ENCODE data around the gene RGSL1. TPM values are rescaled to one million over a fixed set of nuclear protein-coding genes. Genes with fewer than 3 reads are reported as not detected.

Gene RGSL1
- total RNA-seq, 5 donors from 2014 or later (not counting 1 experiment from before 2014, with no cell fraction given): not detected

GRCh38 chr1:182533896-182534295 lies 84.0 kb downstream of the RGSL1 start:
- peaks cover 0 to 3% (median 0%) of the 10 kb centered on the region in 3 donors for H3K9me3 Mint-ChIP-seq
- ATAC-seq (replicated peaks in 1 of 4) (no peak), DNase-seq (no peak)
- H3K4me1 Mint-ChIP-seq: no peaks in the 10 kb centered on the region
- H3K36me3 Mint-ChIP-seq: no peaks in the 10 kb centered on the region
- no peaks in the 10 kb centered on the region for H3K4me1 ChIP-seq (ENCODE audit: control insufficient read depth in 1 of 2, extremely low read depth in 1 of 2, insufficient read depth in 2 of 2, low read length in 2 of 2)
- ChIA-PET POLR2A (interaction anchor here in 1 of 2 donors (0.6 kb wide), 1 partner anchor 71 kb away, joined by 7 read pairs; no protein-coding TSS in a partner anchor), CTCF (no interaction called here)
- no peak overlapping the region for H3K27ac Mint-ChIP-seq
- H3K27me3 ChIP-seq (replicated peaks in 1 of 2; ENCODE audit: control insufficient read depth in 2 of 2, extremely low read depth in 1 of 2, insufficient read depth in 2 of 2, low read length in 1 of 2): no peaks in the 10 kb centered on the region
- no peak overlapping the region for H3K4me3 ChIP-seq (ENCODE audit: control insufficient read depth in 1 of 2, extremely low read depth in 1 of 2, low read length in 1 of 2)
- no peaks in the 10 kb centered on the region for H3K9me3 ChIP-seq
- WGBS (ENCODE audit: insufficient coverage): no CpG with 5 or more reads among the region's 2 CpGs
- no peak overlapping the region for H3K4me3 Mint-ChIP-seq
- no peak overlapping the region for H3K27ac ChIP-seq (ENCODE audit: low read length)
- peaks cover 10 to 21% of the 10 kb centered on the region in 2 donors for H3K27me3 Mint-ChIP-seq
- H3K36me3 ChIP-seq (ENCODE audit: control insufficient read depth in 2 of 2, extremely low read depth in 1 of 2, insufficient read depth in 1 of 2, low read length in 1 of 2): no peaks in the 10 kb centered on the region

- POLR2A ChIA-PET: no interaction called here
- H3K4me1 Mint-ChIP-seq: no peaks in the 10 kb centered on the region
- CTCF ChIA-PET: interaction anchor here in 1 of 2 donors (0.5 kb wide), 1 partner anchor 45 kb away, joined by 3 read pairs; no protein-coding TSS in a partner anchor
- no peak for ATAC-seq (replicated peaks in 1 of 4)
- no peaks in the 10 kb centered on the region for H3K4me1 ChIP-seq (ENCODE audit: control insufficient read depth in 1 of 2, extremely low read depth in 1 of 2, insufficient read depth in 2 of 2, low read length in 2 of 2)
- H3K9me3 ChIP-seq: no peaks in the 10 kb centered on the region
- no peaks in the 10 kb centered on the region for H3K36me3 Mint-ChIP-seq
- no peak overlapping the region for H3K27ac ChIP-seq (ENCODE audit: low read length)
- no peak overlapping the region for H3K4me3 ChIP-seq (ENCODE audit: control insufficient read depth in 1 of 2, extremely low read depth in 1 of 2, low read length in 1 of 2)
- peaks cover 15 to 22% of the 10 kb centered on the region in 2 donors for H3K27me3 Mint-ChIP-seq
- no peak overlapping the region for H3K27ac Mint-ChIP-seq
- H3K9me3 Mint-ChIP-seq: peaks cover 0 to 10% (median 4%) of the 10 kb centered on the region in 3 donors
- peaks cover 0 to 3% of the 10 kb centered on the region in 2 experiments for H3K27me3 ChIP-seq (replicated peaks in 1 of 2; ENCODE audit: control insufficient read depth in 2 of 2, extremely low read depth in 1 of 2, insufficient read depth in 2 of 2, low read length in 1 of 2)
- H3K36me3 ChIP-seq (ENCODE audit: control insufficient read depth in 2 of 2, extremely low read depth in 1 of 2, insufficient read depth in 1 of 2, low read length in 1 of 2): no peaks in the 10 kb centered on the region
- DNase-seq: no peak
- no peak overlapping the region for H3K4me3 Mint-ChIP-seq
Measured at GRCh38 chr1:182549346-182549745, 99.4 kb downstream of the RGSL1 start.

- Mint-ChIP-seq H3K27ac (no peak overlapping the region), H3K4me1 (no peaks in the 10 kb centered on the region), H3K36me3 (no peaks in the 10 kb centered on the region), H3K4me3 (no peak overlapping the region), H3K27me3 (peaks cover 10 to 18% of the 10 kb centered on the region in 2 donors), H3K9me3 (peaks cover 0 to 10% (median 4%) of the 10 kb centered on the region in 3 donors)
- Histone ChIP-seq H3K9me3 (no peaks in the 10 kb centered on the region), H3K4me3 (ENCODE audit: control insufficient read depth in 1 of 2, extremely low read depth in 1 of 2, low read length in 1 of 2) (no peak overlapping the region), H3K36me3 (ENCODE audit: control insufficient read depth in 2 of 2, extremely low read depth in 1 of 2, insufficient read depth in 1 of 2, low read length in 1 of 2) (no peaks in the 10 kb centered on the region), H3K4me1 (ENCODE audit: control insufficient read depth in 1 of 2, extremely low read depth in 1 of 2, insufficient read depth in 2 of 2, low read length in 2 of 2) (no peaks in the 10 kb centered on the region), H3K27me3 (replicated peaks in 1 of 2; ENCODE audit: control insufficient read depth in 2 of 2, extremely low read depth in 1 of 2, insufficient read depth in 2 of 2, low read length in 1 of 2) (peaks cover 0 to 3% of the 10 kb centered on the region in 2 experiments), H3K27ac (ENCODE audit: low read length) (no peak overlapping the region)
- no peak for ATAC-seq (replicated peaks in 1 of 4)
- WGBS (ENCODE audit: insufficient coverage): no CpG with 5 or more reads among the region's 1 CpG
- DNase-seq: no peak
- POLR2A ChIA-PET: no interaction called here
- CTCF ChIA-PET: no interaction called here
Measured at GRCh38 chr1:182549811-182550210, 99.9 kb downstream of the RGSL1 start.

GRCh38 chr1:182552527-182552926 lies 102.6 kb downstream of the RGSL1 start:
- ChIA-PET CTCF (no interaction called here), POLR2A (no interaction called here)
- no peaks in the 10 kb centered on the region for H3K36me3 ChIP-seq (ENCODE audit: control insufficient read depth in 2 of 2, extremely low read depth in 1 of 2, insufficient read depth in 1 of 2, low read length in 1 of 2)
- Mint-ChIP-seq H3K27ac (no peak overlapping the region), H3K4me1 (no peaks in the 10 kb centered on the region), H3K4me3 (no peak overlapping the region), H3K27me3 (peaks cover 3 to 5% of the 10 kb centered on the region in 2 donors), H3K9me3 (peaks cover 0 to 10% (median 4%) of the 10 kb centered on the region in 3 donors), H3K36me3 (no peaks in the 10 kb centered on the region)
- H3K9me3 ChIP-seq: no peaks in the 10 kb centered on the region
- WGBS (ENCODE audit: insufficient coverage): no CpG with 5 or more reads among the region's 2 CpGs
- no peaks in the 10 kb centered on the region for H3K4me1 ChIP-seq (ENCODE audit: control insufficient read depth in 1 of 2, extremely low read depth in 1 of 2, insufficient read depth in 2 of 2, low read length in 2 of 2)
- no peaks in the 10 kb centered on the region for H3K27me3 ChIP-seq (replicated peaks in 1 of 2; ENCODE audit: control insufficient read depth in 2 of 2, extremely low read depth in 1 of 2, insufficient read depth in 2 of 2, low read length in 1 of 2)
- ATAC-seq (replicated peaks in 1 of 4): no peak
- H3K4me3 ChIP-seq (ENCODE audit: control insufficient read depth in 1 of 2, extremely low read depth in 1 of 2, low read length in 1 of 2): no peak overlapping the region
- no peak overlapping the region for H3K27ac ChIP-seq (ENCODE audit: low read length)
- no peak for DNase-seq

GRCh38 chr1:182555493-182555892 lies 105.5 kb downstream of the RGSL1 start:
- H3K27ac ChIP-seq (ENCODE audit: low read length): no peak overlapping the region
- ChIA-PET CTCF (interaction anchor here in 1 of 2 donors (0.5 kb wide), 1 partner anchor 1074 kb away, joined by 3 read pairs; no protein-coding TSS in a partner anchor), POLR2A (no interaction called here)
- DNase-seq: no peak
- Mint-ChIP-seq H3K4me1 (no peaks in the 10 kb centered on the region), H3K27ac (no peak overlapping the region), H3K36me3 (no peaks in the 10 kb centered on the region), H3K9me3 (peaks cover 0 to 10% (median 4%) of the 10 kb centered on the region in 3 donors), H3K4me3 (no peak overlapping the region), H3K27me3 (no peaks in the 10 kb centered on the region)
- no CpG with 5 or more reads among the region's 1 CpG for WGBS (ENCODE audit: insufficient coverage)
- H3K27me3 ChIP-seq (replicated peaks in 1 of 2; ENCODE audit: control insufficient read depth in 2 of 2, extremely low read depth in 1 of 2, insufficient read depth in 2 of 2, low read length in 1 of 2): peaks cover 0 to 3% of the 10 kb centered on the region in 2 experiments
- no peaks in the 10 kb centered on the region for H3K9me3 ChIP-seq
- H3K36me3 ChIP-seq (ENCODE audit: control insufficient read depth in 2 of 2, extremely low read depth in 1 of 2, insufficient read depth in 1 of 2, low read length in 1 of 2): no peaks in the 10 kb centered on the region
- H3K4me1 ChIP-seq (ENCODE audit: control insufficient read depth in 1 of 2, extremely low read depth in 1 of 2, insufficient read depth in 2 of 2, low read length in 2 of 2): no peaks in the 10 kb centered on the region
- no peak overlapping the region for H3K4me3 ChIP-seq (ENCODE audit: control insufficient read depth in 1 of 2, extremely low read depth in 1 of 2, low read length in 1 of 2)
- no peak for ATAC-seq (replicated peaks in 1 of 4)

- Histone ChIP-seq H3K27ac (ENCODE audit: low read length) (no peak overlapping the region), H3K36me3 (ENCODE audit: control insufficient read depth in 2 of 2, extremely low read depth in 1 of 2, insufficient read depth in 1 of 2, low read length in 1 of 2) (no peaks in the 10 kb centered on the region), H3K9me3 (no peaks in the 10 kb centered on the region), H3K4me1 (ENCODE audit: control insufficient read depth in 1 of 2, extremely low read depth in 1 of 2, insufficient read depth in 2 of 2, low read length in 2 of 2) (no peaks in the 10 kb centered on the region), H3K4me3 (ENCODE audit: control insufficient read depth in 1 of 2, extremely low read depth in 1 of 2, low read length in 1 of 2) (no peak overlapping the region), H3K27me3 (replicated peaks in 1 of 2; ENCODE audit: control insufficient read depth in 2 of 2, extremely low read depth in 1 of 2, insufficient read depth in 2 of 2, low read length in 1 of 2) (peaks cover 0 to 3% of the 10 kb centered on the region in 2 experiments)
- H3K36me3 Mint-ChIP-seq: no peaks in the 10 kb centered on the region
- no peak for ATAC-seq (replicated peaks in 1 of 4)
- no peak overlapping the region for H3K27ac Mint-ChIP-seq
- no peak overlapping the region for H3K4me3 Mint-ChIP-seq
- H3K9me3 Mint-ChIP-seq: peaks cover 0 to 10% (median 4%) of the 10 kb centered on the region in 3 donors
- H3K4me1 Mint-ChIP-seq: no peaks in the 10 kb centered on the region
- DNase-seq: no peak
- ChIA-PET CTCF (no interaction called here), POLR2A (no interaction called here)
- no peaks in the 10 kb centered on the region for H3K27me3 Mint-ChIP-seq
Measured at GRCh38 chr1:182556279-182556678, 106.3 kb downstream of the RGSL1 start.
